Kidney (tissue), 14 donors: ENCODE data around the gene LIME1. TPM values are rescaled to one million over a fixed set of nuclear protein-coding genes. Genes with fewer than 3 reads are reported as not detected.
"Not testable (repeated sequence)": the region's sequence is repeated elsewhere in the genome, so short reads cannot be mapped to it uniquely, and the experiment has no call there.

Source experiments
- DNase-seq, 5 donors: peaks; one replicate each; pipeline ENCODE4 v3.0.0-alpha.2; 2013 to 2020
- FAIRE-seq: peaks from 2 replicates; lab custom pipeline; 2012; peaks lifted over from hg19 to GRCh38; lab: Jason Lieb, UNC
- H3K27ac ChIP-seq, 2 donors: one replicate each; pipeline ENCODE4 v1.7.0; 2013; ENCODE audit warnings: low read depth in 2 of 2, low read length in 2 of 2, inconsistent platforms in 1 of 2
- H3K27me3 ChIP-seq: one replicate; pipeline ENCODE4 v1.7.1; 2013; ENCODE audit warnings: low read length, inconsistent platforms; ENCODE audit not compliant: control insufficient read depth, insufficient read depth
- H3K36me3 ChIP-seq, 3 donors: one replicate each; pipeline versions ENCODE4 v1.7.0 to v1.7.1; 2013; ENCODE audit warnings: low read length in 3 of 3, control low read depth in 1 of 3, inconsistent platforms in 1 of 3; ENCODE audit not compliant: insufficient read depth in 3 of 3, control insufficient read depth in 2 of 3
- H3K4me1 ChIP-seq, 3 donors: one replicate each; pipeline versions ENCODE4 v1.7.0 to v1.7.1; 2013; ENCODE audit warnings: low read length in 3 of 3, inconsistent platforms in 1 of 3, low read depth in 1 of 3; ENCODE audit not compliant: control insufficient read depth in 2 of 3, insufficient read depth in 2 of 3
- H3K4me3 ChIP-seq, 3 donors: one replicate each; pipeline versions ENCODE4 v1.7.0 to v1.8.1; 2013; ENCODE audit warnings: low read length in 3 of 3, control low read depth in 1 of 3, inconsistent platforms in 1 of 3
- H3K9ac ChIP-seq, 3 donors: one replicate each; pipeline versions ENCODE4 v1.7.0 to v1.7.1; 2013; ENCODE audit warnings: low read length in 3 of 3, control low read depth in 1 of 3, inconsistent platforms in 1 of 3
- H3K9me3 ChIP-seq, 3 donors: one replicate each; pipeline versions ENCODE4 v1.7.0 to v1.7.1; 2013; ENCODE audit warnings: low read length in 3 of 3, control low read depth in 1 of 3, inconsistent platforms in 1 of 3; ENCODE audit not compliant: control insufficient read depth in 2 of 3, insufficient read depth in 1 of 3
- intact Hi-C: fragments of 100-400 bp; cut with DNase I; formaldehyde crosslinking; loops from one replicate; pipeline ENCODE4 v1.11.1; 2022
- polyA plus RNA-seq: library from polyadenylated mRNA; stranded (reverse); fragments of 350-450 nt; fragmentation: Illumina TruSeq; extraction: RNeasy Lipid Tissue Mini Kit (QIAGEN cat#74804); gene quantifications from one replicate; pipeline ENCODE4 v1.2.3, GENCODE V29; 2014; ENCODE audit warnings: low read depth, low replicate concordance; ENCODE audit not compliant: insufficient read depth
- total RNA-seq: library from RNA; stranded (reverse); fragmentation: NEBNext Ultra II Directional; extraction: Animal tissue kit (Norgen Biotek cat#: 25700); gene quantifications from one replicate; pipeline ENCODE4 v1.2.1, GENCODE V29; 2021
- TF ChIP-seq, protein P1 (sequence below): IDR thresholded peaks from 3 replicates; pipeline ENCODE4 v1.5.1; 2012; ENCODE audit warnings: mild to moderate bottlenecking, moderate library complexity, borderline replicate concordance; ENCODE audit not compliant: insufficient read depth; ENCODE audit errors: extremely low read depth
- donor health status: control.
- donor health status: control.
- donor health status: control.
- donor health status: control.
- donor health status: control.
- donor health status: DM: yes; HTN: yes; CAD: no.
- donor health status: Normal renal cell carcinoma (clear cell type).

The LIME1 gene
- total and polyA plus RNA-seq, 2 donors from 2014 or later: 12.1 to 114 TPM

DNA sequence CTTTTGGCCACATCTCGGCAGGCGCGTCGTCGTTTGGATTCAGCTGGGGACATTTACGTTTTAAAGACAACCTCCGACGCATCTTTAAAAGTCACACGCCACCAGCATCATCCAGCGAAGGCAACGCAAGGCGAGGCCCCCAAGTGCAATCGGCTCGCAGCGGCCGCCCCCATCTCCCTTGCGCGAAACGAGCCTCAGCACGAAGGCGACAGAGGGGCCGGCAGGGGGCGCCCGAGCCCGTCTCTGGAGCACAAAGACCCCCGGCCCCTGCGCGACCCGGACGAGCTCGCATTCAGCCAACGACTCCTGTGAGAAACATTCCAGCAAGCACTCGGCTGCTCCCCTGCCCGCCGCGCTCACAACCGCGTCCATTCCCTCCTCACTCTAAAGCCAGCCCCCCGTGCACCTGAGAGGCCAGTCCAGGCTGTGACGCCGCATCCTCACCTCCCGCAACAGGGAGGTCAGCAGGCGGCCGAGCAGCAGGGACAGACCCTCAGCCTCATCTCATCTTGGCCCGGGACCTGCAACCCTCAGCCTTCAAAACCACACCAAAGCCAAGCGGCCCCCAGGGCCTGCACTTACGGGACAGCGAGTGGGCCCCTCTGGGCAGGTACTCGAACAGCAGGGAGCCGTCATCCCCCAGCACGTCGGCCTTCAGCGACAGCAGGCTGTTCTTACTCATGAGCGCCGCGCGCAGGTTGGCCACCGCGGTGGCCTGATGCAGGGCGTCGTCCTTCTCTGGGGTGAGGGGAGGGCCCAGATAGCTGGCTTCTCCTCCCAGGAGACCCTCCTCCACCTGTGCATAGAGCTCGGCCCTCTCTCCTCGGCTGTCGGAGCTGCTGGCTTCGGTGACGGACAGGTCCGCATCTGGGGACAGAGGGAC, 38.9 kb downstream of the LIME1 start:
- DNase-seq (peak; percentile 87 to 95 (median 92)), FAIRE-seq (no peak)
- H3K27ac ChIP-seq: no peak overlapping the region
- H3K36me3 ChIP-seq: no peaks in the 10 kb centered on the region
- H3K4me3 ChIP-seq: no peak overlapping the region
- intact Hi-C loops: no loop called here
- peaks cover 0 to 15% (median 0%) of the 10 kb centered on the region in 3 donors for H3K4me1 ChIP-seq
- TF ChIP-seq, protein P1, sequence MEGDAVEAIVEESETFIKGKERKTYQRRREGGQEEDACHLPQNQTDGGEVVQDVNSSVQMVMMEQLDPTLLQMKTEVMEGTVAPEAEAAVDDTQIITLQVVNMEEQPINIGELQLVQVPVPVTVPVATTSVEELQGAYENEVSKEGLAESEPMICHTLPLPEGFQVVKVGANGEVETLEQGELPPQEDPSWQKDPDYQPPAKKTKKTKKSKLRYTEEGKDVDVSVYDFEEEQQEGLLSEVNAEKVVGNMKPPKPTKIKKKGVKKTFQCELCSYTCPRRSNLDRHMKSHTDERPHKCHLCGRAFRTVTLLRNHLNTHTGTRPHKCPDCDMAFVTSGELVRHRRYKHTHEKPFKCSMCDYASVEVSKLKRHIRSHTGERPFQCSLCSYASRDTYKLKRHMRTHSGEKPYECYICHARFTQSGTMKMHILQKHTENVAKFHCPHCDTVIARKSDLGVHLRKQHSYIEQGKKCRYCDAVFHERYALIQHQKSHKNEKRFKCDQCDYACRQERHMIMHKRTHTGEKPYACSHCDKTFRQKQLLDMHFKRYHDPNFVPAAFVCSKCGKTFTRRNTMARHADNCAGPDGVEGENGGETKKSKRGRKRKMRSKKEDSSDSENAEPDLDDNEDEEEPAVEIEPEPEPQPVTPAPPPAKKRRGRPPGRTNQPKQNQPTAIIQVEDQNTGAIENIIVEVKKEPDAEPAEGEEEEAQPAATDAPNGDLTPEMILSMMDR: peak; percentile 56
- no peaks in the 10 kb centered on the region for H3K27me3 ChIP-seq
- H3K9me3 ChIP-seq: no peaks in the 10 kb centered on the region
- H3K9ac ChIP-seq: no peak overlapping the region

DNA sequence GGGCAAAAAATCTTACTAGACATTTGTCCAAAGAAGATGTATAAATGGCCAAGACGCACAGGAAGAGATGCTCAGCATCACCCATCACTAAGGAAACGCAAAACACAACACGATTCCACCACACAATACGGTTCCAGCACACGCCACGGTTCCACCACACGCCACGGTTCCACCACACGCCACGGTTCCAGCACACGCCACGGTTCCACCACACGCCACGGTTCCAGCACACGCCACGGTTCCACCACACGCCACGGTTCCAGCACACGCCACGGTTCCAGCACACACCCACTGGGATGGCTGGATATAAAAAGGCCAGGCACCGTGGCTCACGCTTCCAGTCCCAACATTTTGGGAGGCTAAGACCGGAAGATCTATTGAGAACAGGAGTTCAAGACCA, 40.4 kb downstream of the LIME1 start:
- peaks cover 0 to 15% (median 0%) of the 10 kb centered on the region in 3 donors for H3K4me1 ChIP-seq
- peak in 1 of 5 donors; percentile 24 for DNase-seq
- H3K27me3 ChIP-seq, H3K9ac ChIP-seq, H3K4me3 ChIP-seq, FAIRE-seq, intact Hi-C loops, H3K27ac ChIP-seq, H3K9me3 ChIP-seq, H3K36me3 ChIP-seq: not testable (repeated sequence)

DNA sequence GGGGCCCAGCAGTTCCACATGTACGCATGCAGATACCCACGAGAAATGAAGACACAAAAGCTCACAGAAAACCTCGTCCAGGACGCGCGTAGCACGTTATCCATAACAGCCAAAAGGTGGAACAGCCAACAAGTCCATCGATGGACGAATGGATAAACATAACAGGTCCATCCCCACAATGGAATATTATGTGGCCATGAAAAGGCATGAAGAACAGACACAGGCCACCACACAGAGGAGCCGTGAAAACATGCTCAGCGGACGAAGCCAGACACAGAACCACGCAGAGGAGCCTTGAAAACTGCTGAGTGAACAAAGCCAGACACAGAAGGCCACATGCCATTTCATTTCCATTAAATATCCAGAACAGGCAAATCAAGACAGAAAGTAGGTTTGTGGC, 41.1 kb downstream of the LIME1 start:
- no peak overlapping the region for H3K27ac ChIP-seq
- no peaks in the 10 kb centered on the region for H3K9me3 ChIP-seq
- H3K4me3 ChIP-seq: no peak overlapping the region
- DNase-seq (peak in 1 of 5 donors; percentile 14), FAIRE-seq (no peak)
- H3K27me3 ChIP-seq: no peaks in the 10 kb centered on the region
- intact Hi-C loops: no loop called here
- no peak overlapping the region for H3K9ac ChIP-seq
- H3K36me3 ChIP-seq: no peaks in the 10 kb centered on the region
- TF ChIP-seq, protein P1: no peak
- H3K4me1 ChIP-seq: peaks cover 0 to 15% (median 0%) of the 10 kb centered on the region in 3 donors

DNA sequence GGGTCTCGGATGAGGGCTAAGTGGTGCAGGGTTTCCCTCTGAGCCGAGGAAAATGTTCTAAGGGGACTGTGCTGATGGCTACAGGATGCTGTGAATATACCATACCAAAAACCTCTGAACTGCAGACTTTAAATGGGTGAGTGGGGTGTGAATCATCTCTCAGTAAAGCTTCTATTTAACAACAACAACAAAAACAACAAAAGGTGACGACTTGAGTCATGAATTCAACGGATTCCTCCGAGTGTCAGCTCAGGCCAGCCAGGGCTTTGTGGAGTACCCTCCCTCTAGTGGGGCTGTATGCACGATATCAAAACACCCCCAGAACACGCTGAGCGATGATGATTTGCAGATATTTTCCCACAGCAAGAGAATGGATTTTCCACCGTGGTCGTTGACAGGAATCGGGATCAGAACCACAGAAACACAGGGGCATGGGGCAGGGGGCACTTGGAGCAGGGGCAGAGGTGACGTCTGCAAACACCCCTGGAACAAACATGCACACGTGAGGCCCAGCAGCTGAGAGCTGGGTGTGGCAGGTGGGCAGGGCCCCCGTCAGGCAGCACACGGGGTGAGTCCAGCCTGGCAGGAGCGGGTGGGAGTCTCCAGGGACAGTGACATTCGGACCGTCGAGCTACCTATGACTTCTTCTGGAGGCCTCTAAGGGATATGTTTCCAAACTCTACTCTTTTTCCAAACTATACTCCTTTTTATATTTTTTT, 41.7 kb downstream of the LIME1 start:
- Histone ChIP-seq H3K9me3 (no peaks in the 10 kb centered on the region), H3K36me3 (no peaks in the 10 kb centered on the region), H3K4me1 (peaks cover 0 to 12% (median 0%) of the 10 kb centered on the region in 3 donors), H3K9ac (no peak overlapping the region), H3K4me3 (no peak overlapping the region), H3K27me3 (no peaks in the 10 kb centered on the region), H3K27ac (no peak overlapping the region)
- TF ChIP-seq, protein P1: no peak
- DNase-seq (peak in 1 of 5 donors; percentile 43), FAIRE-seq (no peak)
- intact Hi-C loops: no loop called here
